ENCODE measurements around the gene CRHR2.

- TF ChIP-seq ZSCAN5A (CRISPR knock-in tag; IDR thresholded peaks at IDR 0.05; ENCODE audit: borderline replicate concordance) (no peak), SMC3 (IDR thresholded peaks at IDR 0.05; ENCODE audit: low read length) (no peak), EZH2 (conservative IDR thresholded peaks at IDR 0.05; ENCODE audit: low read depth, low read length) (no peak), POLR2AphosphoS5 (IDR thresholded peaks at IDR 0.05; ENCODE audit: low read depth, low read length) (no peak), ZBTB10 (CRISPR knock-in tag; IDR thresholded peaks at IDR 0.05; ENCODE audit: borderline replicate concordance) (no peak), POLR2A (IDR thresholded peaks at IDR 0.05; ENCODE audit: insufficient read depth in 1 of 2, low read depth in 2 of 2, low read length in 2 of 2) (no peak), CBX2 (IDR thresholded peaks at IDR 0.05; ENCODE audit: low read depth, low read length) (no peak), CBX2 (CRISPR knock-in tag; IDR thresholded peaks at IDR 0.05; ENCODE audit: low read depth) (no peak), MNT (IDR thresholded peaks at IDR 0.05) (no peak), NR0B2 (CRISPR knock-in tag; IDR thresholded peaks at IDR 0.05) (no peak), PLRG1 (conservative IDR thresholded peaks at IDR 0.05) (no peak), CTCF (CRISPR knock-in tag; IDR thresholded peaks at IDR 0.05) (no peak), RBFOX2 (IDR thresholded peaks at IDR 0.05; ENCODE audit: low read depth, low read length) (no peak)
Measured at GRCh38 chr7:30634634-30635201, 47.5 kb downstream of the CRHR2 start.
